Common myeloid progenitor, CD34-positive (primary cell): ENCODE results near the gene KCNIP3.
A peak's percentile ranks its signal among the peaks of the same experiment; 100 is the strongest.

Experiments
- CTCF ChIA-PET: fragments of 350-600 bp; sonication (Branson Sonifier 250); formaldehyde crosslinking; loops from one replicate; lab custom pipeline; 2021; ENCODE audit warnings: antibody characterized with exemption; lab: Charles Lee
- POLR2A ChIA-PET: fragments of 350-600 bp; sonication (Branson Sonifier 250); formaldehyde crosslinking; loops from one replicate; lab custom pipeline; 2021; ENCODE audit warnings: antibody characterized with exemption; lab: Charles Lee
- DNase-seq, 3 donors: peaks; one replicate each; pipeline versions ENCODE4 v3.0.0 to v3.0.0-alpha.2; 2013
- H3K27ac ChIP-seq, 2 experiments: 1 replicate in 1 of 2; 2 replicates in 1 of 2; pipeline ENCODE4 v1.7.0; 2013; ENCODE audit warnings: inconsistent platforms in 2 of 2, low read length in 2 of 2, mild to moderate bottlenecking in 2 of 2, low read depth in 1 of 2, moderate library complexity in 1 of 2; ENCODE audit not compliant: severe bottlenecking in 2 of 2, insufficient read depth in 1 of 2, poor library complexity in 1 of 2
- H3K27me3 ChIP-seq, 5 experiments: replicated peaks in 2 of 5; 1 replicate in 3 of 5; 2 replicates in 2 of 5; pipeline versions ENCODE4 v1.6.1 to v1.7.0; 2013; ENCODE audit warnings: low read length in 4 of 5, mild to moderate bottlenecking in 2 of 5, moderate library complexity in 2 of 5, inconsistent platforms in 1 of 5; ENCODE audit not compliant: insufficient read depth in 5 of 5, control insufficient read depth in 4 of 5
- H3K36me3 ChIP-seq, 4 experiments: 1 replicate in 2 of 4; 2 replicates in 2 of 4; pipeline versions ENCODE4 v1.6.1 to v1.7.0; 2013; ENCODE audit warnings: low read length in 3 of 4, control low read depth in 1 of 4, mild to moderate bottlenecking in 1 of 4; ENCODE audit not compliant: control insufficient read depth in 4 of 4, insufficient read depth in 4 of 4
- H3K4me1 ChIP-seq, 4 experiments: 1 replicate in 3 of 4; 2 replicates in 1 of 4; pipeline versions ENCODE4 v1.6.1 to v1.7.1; 2013; ENCODE audit warnings: low read length in 3 of 4, mild to moderate bottlenecking in 3 of 4, control low read depth in 1 of 4, inconsistent platforms in 1 of 4, moderate library complexity in 1 of 4; ENCODE audit not compliant: control insufficient read depth in 4 of 4, insufficient read depth in 4 of 4; ENCODE audit errors: control extremely low read depth in 1 of 4
- H3K4me3 ChIP-seq, 7 experiments: 1 replicate in 4 of 7; 2 replicates in 3 of 7; pipeline versions ENCODE4 v1.5.1 to v1.7.0; 2013; ENCODE audit warnings: mild to moderate bottlenecking in 7 of 7, low read length in 6 of 7, moderate library complexity in 6 of 7, inconsistent platforms in 2 of 7, low read depth in 2 of 7, control low read depth in 1 of 7; ENCODE audit not compliant: insufficient read depth in 4 of 7, control insufficient read depth in 1 of 7; ENCODE audit errors: extremely low read depth in 1 of 7
- H3K9me3 ChIP-seq, 5 experiments: 1 replicate in 4 of 5; 2 replicates in 1 of 5; pipeline versions ENCODE4 v1.6.1 to v1.7.1; 2013; ENCODE audit warnings: low read length in 4 of 5, mild to moderate bottlenecking in 2 of 5, inconsistent platforms in 1 of 5, low read depth in 1 of 5, moderate library complexity in 1 of 5; ENCODE audit not compliant: control insufficient read depth in 4 of 5, insufficient read depth in 2 of 5; ENCODE audit errors: control extremely low read depth in 1 of 5
- WGBS: methylation state at CpG from one replicate; pipeline ENCODE4 v1.1.5; 2013; ENCODE audit not compliant: insufficient coverage; 5-methylcytosine and 5-hydroxymethylcytosine counted together

The KCNIP3 gene

GRCh38 chr2:95386031-95386430 lies 88.9 kb downstream of the KCNIP3 start:
- H3K27ac ChIP-seq, result no peak overlapping the region
- ChIA-PET CTCF (interaction anchor here (0.9 to 1.1 kb wide), 2 partner anchors 10 to 16 kb away, joined by 3 to 5 read pairs; no protein-coding TSS in a partner anchor), POLR2A (no interaction called here)
- H3K4me3 ChIP-seq, result no peak overlapping the region
- no peak for DNase-seq
- WGBS, result 96% methylated on average over 4 of the region's 6 CpGs
- H3K9me3 ChIP-seq, result no peaks in the 10 kb centered on the region
- H3K27me3 ChIP-seq, result peaks cover 0 to 10% (median 0%) of the 10 kb centered on the region in 5 experiments
- H3K36me3 ChIP-seq, result no peaks in the 10 kb centered on the region
- H3K4me1 ChIP-seq, result no peaks in the 10 kb centered on the region

- no peak for DNase-seq
- H3K27ac ChIP-seq, result no peak overlapping the region
- 82% methylated on average over 6 of the region's 7 CpGs for WGBS
- peaks cover 0 to 6% (median 0%) of the 10 kb centered on the region in 5 experiments for H3K27me3 ChIP-seq
- H3K36me3 ChIP-seq, result no peaks in the 10 kb centered on the region
- no peak overlapping the region for H3K4me3 ChIP-seq
- ChIA-PET CTCF (interaction anchor here (1.0 to 2.0 kb wide), 6 partner anchors 9 to 43 kb away, joined by 3 to 7 read pairs (median 4); partner anchors contain the start of gene FAHD2A), POLR2A (no interaction called here)
- H3K4me1 ChIP-seq, result no peaks in the 10 kb centered on the region
- no peaks in the 10 kb centered on the region for H3K9me3 ChIP-seq
Observed at GRCh38 chr2:95387358-95387757, 90.2 kb downstream of the KCNIP3 start.

DNA sequence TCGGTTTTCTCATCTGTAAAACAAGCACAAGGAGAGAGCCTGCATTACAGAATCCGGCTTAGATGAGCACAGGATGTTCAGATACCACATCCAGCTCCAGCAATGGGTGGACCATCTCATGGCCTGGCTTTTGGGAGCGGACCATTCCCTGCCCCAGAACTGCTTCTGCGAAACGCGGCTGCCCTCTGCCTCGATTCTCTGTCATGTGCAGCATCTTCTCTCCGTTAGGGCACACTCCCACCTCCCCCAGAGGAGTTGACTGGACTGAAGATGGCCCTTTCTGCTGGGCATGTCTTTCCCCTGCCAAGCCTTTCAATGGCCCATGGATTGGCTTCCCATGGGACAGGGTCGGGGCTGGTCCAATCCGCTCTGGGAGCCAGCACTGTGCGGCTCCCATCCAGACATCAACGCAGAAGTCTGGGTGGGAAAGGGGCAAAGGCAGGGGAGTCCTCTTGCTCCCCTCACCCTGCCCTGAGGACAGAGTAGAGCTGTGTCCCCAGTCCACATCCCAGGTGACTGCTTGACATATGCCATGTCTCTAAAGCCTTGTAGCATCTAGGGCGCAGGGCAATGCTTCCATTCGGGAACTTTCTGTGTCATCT lies 91.0 kb downstream of the KCNIP3 start:
- Histone ChIP-seq H3K27me3 (peaks cover 0 to 6% (median 0%) of the 10 kb centered on the region in 5 experiments), H3K27ac (no peak overlapping the region), H3K4me1 (no peaks in the 10 kb centered on the region), H3K36me3 (no peaks in the 10 kb centered on the region), H3K9me3 (no peaks in the 10 kb centered on the region), H3K4me3 (no peak overlapping the region)
- POLR2A ChIA-PET, result no interaction called here
- no peak for DNase-seq
- 95% methylated on average over 13 of the region's 14 CpGs for WGBS
- CTCF ChIA-PET, result interaction anchor here (1.3 to 2.6 kb wide), 6 partner anchors 8 to 341 kb away, joined by 4 to 17 read pairs (median 6); partner anchors contain the start of gene FAHD2A

- H3K27ac ChIP-seq, result no peak overlapping the region
Observed at GRCh38 chr2:95388856-95389244, 91.7 kb downstream of the KCNIP3 start.

DNA sequence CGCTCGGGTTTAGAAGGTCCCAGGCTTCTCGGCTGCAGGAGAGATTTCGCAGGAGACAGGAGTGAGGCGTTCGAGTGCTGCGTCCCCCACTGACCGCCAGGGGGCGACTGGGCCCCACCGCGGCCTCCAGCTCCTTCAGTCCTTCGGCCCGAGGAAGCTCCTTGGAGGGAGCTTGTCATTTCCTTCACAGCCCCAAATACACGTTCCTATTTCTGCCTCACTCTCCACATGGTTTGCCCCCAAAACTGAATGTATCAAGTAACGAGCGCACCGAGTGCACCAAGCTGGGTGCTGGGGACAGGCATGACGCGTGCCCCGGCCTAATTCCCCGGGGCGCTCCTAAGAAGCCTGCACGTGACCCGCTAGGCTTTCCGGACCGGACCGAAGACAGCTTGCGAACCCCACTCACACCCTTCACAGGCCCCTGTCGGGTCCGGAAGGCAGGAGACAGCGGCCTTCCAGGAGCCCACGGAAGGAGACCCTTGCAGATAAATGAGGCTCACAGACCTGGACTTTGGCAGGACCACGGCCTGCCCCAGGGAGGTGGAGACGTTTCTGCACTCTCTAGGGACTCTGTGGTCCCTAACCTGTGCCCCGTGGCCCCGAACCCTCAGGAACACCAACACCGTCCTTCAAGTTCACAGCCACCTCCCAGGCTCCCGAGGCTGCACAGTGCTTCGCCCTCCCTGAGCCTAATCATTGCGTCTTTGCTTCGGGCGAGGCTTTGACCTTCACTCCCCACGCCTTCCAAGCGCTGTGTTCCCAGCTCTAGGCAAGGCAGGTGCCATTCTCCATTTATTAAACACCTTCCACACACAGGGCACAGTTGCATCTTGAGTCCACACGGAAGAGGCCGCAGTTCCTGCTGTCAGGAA lies 92.3 kb downstream of the KCNIP3 start:
- no peaks in the 10 kb centered on the region for H3K4me1 ChIP-seq
- DNase-seq, result peak; percentile 48 to 69 (median 66)
- 70% methylated on average over 41 of the region's 46 CpGs for WGBS
- CTCF ChIA-PET, result interaction anchor here (1.3 to 2.6 kb wide), 6 partner anchors 9 to 339 kb away, joined by 3 to 17 read pairs (median 6); partner anchors contain the start of gene FAHD2A
- no peaks in the 10 kb centered on the region for H3K9me3 ChIP-seq
- H3K4me3 ChIP-seq, result no peak overlapping the region
- POLR2A ChIA-PET, result interaction anchor here (0.6 kb wide), 1 partner anchor 12 kb away, joined by 3 read pairs; no protein-coding TSS in a partner anchor
- no peak overlapping the region for H3K27ac ChIP-seq
- H3K36me3 ChIP-seq, result no peaks in the 10 kb centered on the region
- H3K27me3 ChIP-seq, result peaks cover 0 to 6% (median 0%) of the 10 kb centered on the region in 5 experiments

More at GRCh38 chr2:95388856-95389244, 91.7 kb downstream of the KCNIP3 start:
- ChIA-PET POLR2A (interaction anchor here (0.6 kb wide), 1 partner anchor 13 kb away, joined by 3 read pairs; no protein-coding TSS in a partner anchor), CTCF (interaction anchor here (1.3 to 2.6 kb wide), 6 partner anchors 9 to 340 kb away, joined by 3 to 17 read pairs (median 6); partner anchors contain the start of gene FAHD2A)
- no peaks in the 10 kb centered on the region for H3K9me3 ChIP-seq
- H3K4me1 ChIP-seq, result no peaks in the 10 kb centered on the region
- no peaks in the 10 kb centered on the region for H3K36me3 ChIP-seq
- DNase-seq, result no peak
- 43% methylated on average over 11 of the region's 15 CpGs for WGBS
- peaks cover 0 to 6% (median 0%) of the 10 kb centered on the region in 5 experiments for H3K27me3 ChIP-seq
- no peak overlapping the region for H3K4me3 ChIP-seq

GRCh38 chr2:95390272-95390880 lies 93.2 kb downstream of the KCNIP3 start:
- H3K4me3 ChIP-seq, result no peak overlapping the region
- no peak for DNase-seq
- no peaks in the 10 kb centered on the region for H3K4me1 ChIP-seq
- WGBS, result 100% methylated on average over 3 of the region's 4 CpGs
- peaks cover 0 to 4% (median 0%) of the 10 kb centered on the region in 5 experiments for H3K27me3 ChIP-seq
- no peak overlapping the region for H3K27ac ChIP-seq
- CTCF ChIA-PET, result interaction anchor here (1.2 to 2.6 kb wide), 3 partner anchors 12 to 35 kb away, joined by 3 to 17 read pairs (median 6); partner anchors contain the start of gene FAHD2A
- POLR2A ChIA-PET, result no interaction called here
- no peaks in the 10 kb centered on the region for H3K9me3 ChIP-seq
- no peaks in the 10 kb centered on the region for H3K36me3 ChIP-seq
